ENCODE measurements around the gene ZBTB7C.

DNA sequence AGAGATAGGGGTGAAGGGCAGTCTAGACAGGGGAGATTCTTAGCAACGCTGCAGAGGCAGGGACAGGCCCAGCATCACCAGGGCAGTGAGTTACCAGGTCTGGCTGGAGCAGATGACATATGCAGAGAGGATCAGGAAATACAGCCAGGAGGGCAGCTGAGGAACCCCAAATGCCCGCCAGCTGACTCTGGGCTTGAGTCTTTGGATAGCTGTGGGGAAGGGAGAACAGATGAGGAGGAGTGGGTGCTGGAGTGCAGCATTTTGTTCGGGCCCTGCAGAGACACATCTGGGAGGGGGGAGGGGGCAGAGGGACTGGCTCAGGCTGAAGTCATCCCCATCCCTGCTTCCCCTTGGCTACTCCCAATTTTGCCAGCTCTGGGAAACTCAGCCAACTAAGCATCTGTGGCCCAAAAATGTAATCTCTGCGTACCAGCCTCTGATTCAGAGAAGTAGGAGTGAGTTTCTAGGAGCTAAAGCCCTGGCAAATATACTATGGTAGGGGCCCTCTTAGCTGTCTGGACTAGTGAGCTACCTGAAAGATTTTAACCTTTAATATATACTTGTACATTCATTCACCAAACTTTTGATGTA is 214.5 kb downstream of the ZBTB7C start:
- TF ChIP-seq, protein P1, sequence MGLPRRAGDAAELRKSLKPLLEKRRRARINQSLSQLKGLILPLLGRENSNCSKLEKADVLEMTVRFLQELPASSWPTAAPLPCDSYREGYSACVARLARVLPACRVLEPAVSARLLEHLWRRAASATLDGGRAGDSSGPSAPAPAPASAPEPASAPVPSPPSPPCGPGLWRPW (IDR thresholded peaks at IDR 0.05), result no peak
- TF ChIP-seq ESRRA (IDR thresholded peaks at IDR 0.05; ENCODE audit: borderline replicate concordance, low read length) (no peak), CHD4 (IDR thresholded peaks at IDR 0.05; ENCODE audit: borderline replicate concordance) (no peak), BHLHE40 (IDR thresholded peaks at IDR 0.05; ENCODE audit: low read depth, low read length) (no peak), NPAS2 (CRISPR knock-in tag; IDR thresholded peaks at IDR 0.05; ENCODE audit: borderline replicate concordance) (no peak), RARB (CRISPR knock-in tag; IDR thresholded peaks at IDR 0.05) (no peak), HOXA7 (CRISPR knock-in tag; IDR thresholded peaks at IDR 0.05) (no peak), SMC3 (IDR thresholded peaks at IDR 0.05) (no peak)
- TF ChIP-seq, protein P2, sequence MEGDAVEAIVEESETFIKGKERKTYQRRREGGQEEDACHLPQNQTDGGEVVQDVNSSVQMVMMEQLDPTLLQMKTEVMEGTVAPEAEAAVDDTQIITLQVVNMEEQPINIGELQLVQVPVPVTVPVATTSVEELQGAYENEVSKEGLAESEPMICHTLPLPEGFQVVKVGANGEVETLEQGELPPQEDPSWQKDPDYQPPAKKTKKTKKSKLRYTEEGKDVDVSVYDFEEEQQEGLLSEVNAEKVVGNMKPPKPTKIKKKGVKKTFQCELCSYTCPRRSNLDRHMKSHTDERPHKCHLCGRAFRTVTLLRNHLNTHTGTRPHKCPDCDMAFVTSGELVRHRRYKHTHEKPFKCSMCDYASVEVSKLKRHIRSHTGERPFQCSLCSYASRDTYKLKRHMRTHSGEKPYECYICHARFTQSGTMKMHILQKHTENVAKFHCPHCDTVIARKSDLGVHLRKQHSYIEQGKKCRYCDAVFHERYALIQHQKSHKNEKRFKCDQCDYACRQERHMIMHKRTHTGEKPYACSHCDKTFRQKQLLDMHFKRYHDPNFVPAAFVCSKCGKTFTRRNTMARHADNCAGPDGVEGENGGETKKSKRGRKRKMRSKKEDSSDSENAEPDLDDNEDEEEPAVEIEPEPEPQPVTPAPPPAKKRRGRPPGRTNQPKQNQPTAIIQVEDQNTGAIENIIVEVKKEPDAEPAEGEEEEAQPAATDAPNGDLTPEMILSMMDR (IDR thresholded peaks at IDR 0.05), result no peak
- TF ChIP-seq, protein P3, sequence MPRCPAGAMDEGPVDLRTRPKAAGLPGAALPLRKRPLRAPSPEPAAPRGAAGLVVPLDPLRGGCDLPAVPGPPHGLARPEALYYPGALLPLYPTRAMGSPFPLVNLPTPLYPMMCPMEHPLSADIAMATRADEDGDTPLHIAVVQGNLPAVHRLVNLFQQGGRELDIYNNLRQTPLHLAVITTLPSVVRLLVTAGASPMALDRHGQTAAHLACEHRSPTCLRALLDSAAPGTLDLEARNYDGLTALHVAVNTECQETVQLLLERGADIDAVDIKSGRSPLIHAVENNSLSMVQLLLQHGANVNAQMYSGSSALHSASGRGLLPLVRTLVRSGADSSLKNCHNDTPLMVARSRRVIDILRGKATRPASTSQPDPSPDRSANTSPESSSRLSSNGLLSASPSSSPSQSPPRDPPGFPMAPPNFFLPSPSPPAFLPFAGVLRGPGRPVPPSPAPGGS (IDR thresholded peaks at IDR 0.05), result no peak

Data from A549 (cell line).